SKM-1 treated with dmso at 0.1 percent for 144 hours (cell line): ENCODE data around the gene RSU1.
"Not testable (repeated sequence)": the region's sequence is repeated elsewhere in the genome, so short reads cannot be mapped to it uniquely, and the experiment has no call there.

Experiments
- DNase-seq: peaks from one replicate; lab custom pipeline; 2025; ENCODE audit not compliant: unreplicated experiment; lab: John Stamatoyannopoulos, UW

The RSU1 gene

GRCh38 chr10:16817125-16818019 is at the start of gene RSU1:
TSS of gene RSU1 (minus strand) at chr10:16817424. CDS start at chr10:16817081, 343 bp downstream.
- DNase-seq: peak; percentile 98

- DNase-seq: no peak
Observed at GRCh38 chr10:16866541-16867275, 49.5 kb upstream of the RSU1 start.

GRCh38 chr10:16865766-16866165 is 48.5 kb upstream of the RSU1 start:
- DNase-seq: no peak

GRCh38 chr10:16863766-16864165 is 46.5 kb upstream of the RSU1 start:
- DNase-seq: no peak

- no peak for DNase-seq
Observed at GRCh38 chr10:16857419-16857818, 40.2 kb upstream of the RSU1 start.

- no peak for DNase-seq
Observed at GRCh38 chr10:16856567-16856966, 39.3 kb upstream of the RSU1 start.

GRCh38 chr10:16856092-16856491 is 38.9 kb upstream of the RSU1 start:
- no peak for DNase-seq

GRCh38 chr10:16854623-16855022 is 37.4 kb upstream of the RSU1 start:
- no peak for DNase-seq

GRCh38 chr10:16853809-16854208 is 36.6 kb upstream of the RSU1 start:
- no peak for DNase-seq

- peak; percentile 1 for DNase-seq
Observed at GRCh38 chr10:16853201-16853600, 36.0 kb upstream of the RSU1 start.

GRCh38 chr10:16852624-16853023 is 35.4 kb upstream of the RSU1 start:
- no peak for DNase-seq

GRCh38 chr10:16848562-16849154 is 31.4 kb upstream of the RSU1 start:
- no peak for DNase-seq

- DNase-seq: no peak
Observed at GRCh38 chr10:16847644-16848043, 30.4 kb upstream of the RSU1 start.

- no peak for DNase-seq
Observed at GRCh38 chr10:16845248-16845647, 28.0 kb upstream of the RSU1 start.

- no peak for DNase-seq
Observed at GRCh38 chr10:16843252-16843870, 26.1 kb upstream of the RSU1 start.

- DNase-seq: no peak
Observed at GRCh38 chr10:16835228-16835627, 18.0 kb upstream of the RSU1 start.

- DNase-seq: no peak
Observed at GRCh38 chr10:16832351-16833080, 15.3 kb upstream of the RSU1 start.

- DNase-seq: no peak
Observed at GRCh38 chr10:16828701-16829175, 11.5 kb upstream of the RSU1 start.

- DNase-seq: peak; percentile 33
Observed at GRCh38 chr10:16828114-16828568, 10.9 kb upstream of the RSU1 start.

GRCh38 chr10:16827474-16827873 is 10.2 kb upstream of the RSU1 start:
- not testable (repeated sequence) for DNase-seq
